Activated T-helper 1 cell treated with anti-CD3 and anti-CD28 coated beads, Interleukin-2, amount 50 U/mL, for 16 hours (primary cell): ENCODE data around the gene NOSIP.

Experiments
- DNase-seq, 2 donors: peaks; one replicate each; pipeline ENCODE4 v3.0.0-alpha.2; 2020; ENCODE audit warnings: low read depth in 1 of 2, low spot score in 1 of 2

NOSIP gene

DNA sequence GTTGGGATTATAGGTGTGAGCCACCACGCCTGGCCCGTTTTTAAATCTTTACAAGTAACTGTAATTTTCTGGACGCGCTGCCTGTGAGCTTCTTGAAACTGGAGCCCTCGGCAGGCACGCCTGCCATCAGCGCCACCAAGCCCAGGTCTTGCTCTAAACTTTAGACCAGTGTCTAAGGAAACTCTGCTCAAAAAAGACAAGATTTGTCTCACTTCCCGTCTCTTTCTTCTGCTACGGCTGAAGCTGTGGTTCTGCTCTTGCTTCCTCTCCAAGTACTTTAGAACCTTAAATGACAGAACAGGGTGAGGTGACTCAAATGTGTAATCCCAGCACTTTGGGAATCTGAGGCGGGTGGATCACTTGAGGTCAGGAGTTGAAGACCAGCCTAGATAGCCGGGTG lies 27.6 kb downstream of the NOSIP start:
- DNase-seq = no peak

DNA sequence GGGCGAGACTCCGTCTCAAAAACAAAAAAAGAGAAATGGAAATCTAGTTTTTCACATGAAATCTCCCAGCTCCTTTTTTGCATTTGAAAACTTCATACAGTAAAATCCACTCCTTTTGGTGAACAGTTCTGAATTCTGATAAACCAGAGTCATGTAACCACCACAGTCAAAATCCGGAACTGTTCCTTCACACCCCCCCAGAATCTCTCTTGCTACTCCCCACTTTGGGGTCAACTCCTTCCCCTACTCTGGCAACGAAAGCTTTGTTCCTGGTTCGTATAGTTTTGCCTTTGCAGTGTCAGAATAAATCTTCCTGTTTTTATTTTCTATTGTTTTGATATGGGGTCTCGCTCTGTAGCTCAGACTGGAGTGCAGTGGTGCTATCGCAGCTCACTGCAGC lies 28.8 kb downstream of the NOSIP start:
- DNase-seq = no peak

DNA sequence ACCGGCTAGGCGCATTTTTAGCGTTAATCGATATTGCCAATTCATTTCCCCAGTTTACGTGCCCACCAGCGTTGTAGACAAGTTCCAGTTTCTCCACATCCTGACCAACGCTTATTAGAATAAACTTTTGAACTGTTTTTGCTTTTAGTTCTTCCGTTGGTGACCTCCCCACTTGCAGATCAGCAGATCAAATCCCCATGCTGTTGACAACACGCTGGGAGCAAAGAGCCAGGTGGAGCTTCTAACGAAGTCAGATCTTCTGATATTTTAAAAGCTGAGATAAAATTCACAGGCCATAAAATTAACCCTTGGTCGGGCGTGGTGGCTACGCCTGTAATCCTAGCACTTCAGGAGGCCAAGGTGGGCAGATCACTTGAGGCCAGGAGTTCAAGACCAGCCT lies 31.3 kb downstream of the NOSIP start:
- no peak for DNase-seq

DNA sequence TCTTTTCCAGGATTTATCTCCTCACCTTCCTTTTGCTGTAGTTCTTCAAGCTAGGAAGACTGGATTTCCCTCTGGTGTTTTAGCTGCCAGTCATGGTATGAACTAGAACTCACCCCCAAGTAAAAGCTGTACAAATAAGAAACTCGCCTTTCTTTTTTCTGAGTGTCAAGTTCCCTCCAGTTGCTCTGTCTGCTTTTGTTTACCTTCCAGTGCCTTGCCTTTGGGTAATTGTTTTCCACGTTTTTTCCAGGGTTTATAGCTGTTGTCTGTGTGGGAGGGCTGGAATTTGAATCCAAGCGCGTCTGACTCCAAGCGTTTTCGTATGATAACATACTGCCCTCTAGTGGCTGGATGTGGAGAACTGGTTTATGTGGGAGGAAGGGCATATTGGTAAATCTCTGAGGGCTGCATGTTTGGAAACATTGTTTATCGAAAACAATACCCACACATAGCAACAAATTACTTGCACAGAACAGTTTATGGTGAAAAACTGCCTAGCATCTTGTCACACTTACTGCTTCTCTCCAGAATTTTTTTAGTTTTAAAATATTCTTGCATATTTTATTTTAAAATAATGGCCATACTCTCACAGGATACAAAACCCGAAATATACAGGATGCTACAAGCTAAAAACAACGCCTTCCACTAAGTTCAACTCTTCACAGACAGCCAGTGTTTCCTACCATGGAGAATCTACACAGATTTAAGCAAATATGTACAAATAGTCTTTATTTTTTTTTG lies 33.4 kb downstream of the NOSIP start:
- DNase-seq = peak in 1 of 2 donors; percentile 40

DNA sequence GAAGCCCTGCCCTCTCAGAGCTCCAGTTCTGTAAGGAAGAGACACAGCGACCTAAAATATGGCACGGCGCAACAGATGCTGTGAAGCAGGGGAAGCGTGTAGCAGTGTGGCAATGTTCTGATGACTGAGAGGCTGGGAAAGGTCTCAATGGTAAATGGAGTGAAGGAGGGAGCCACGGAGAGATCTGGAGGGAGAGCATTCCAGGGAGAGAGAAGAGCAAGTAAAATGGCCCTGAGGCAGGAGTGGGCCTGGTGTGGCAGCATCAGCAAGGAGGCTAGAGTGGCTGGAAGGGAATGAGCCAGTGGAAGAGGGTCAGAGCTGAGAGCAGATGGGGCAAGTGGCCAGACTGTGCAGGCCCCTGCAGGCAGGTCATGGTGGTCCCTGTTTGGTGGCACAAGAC lies 36.2 kb downstream of the NOSIP start:
- no peak for DNase-seq

DNA sequence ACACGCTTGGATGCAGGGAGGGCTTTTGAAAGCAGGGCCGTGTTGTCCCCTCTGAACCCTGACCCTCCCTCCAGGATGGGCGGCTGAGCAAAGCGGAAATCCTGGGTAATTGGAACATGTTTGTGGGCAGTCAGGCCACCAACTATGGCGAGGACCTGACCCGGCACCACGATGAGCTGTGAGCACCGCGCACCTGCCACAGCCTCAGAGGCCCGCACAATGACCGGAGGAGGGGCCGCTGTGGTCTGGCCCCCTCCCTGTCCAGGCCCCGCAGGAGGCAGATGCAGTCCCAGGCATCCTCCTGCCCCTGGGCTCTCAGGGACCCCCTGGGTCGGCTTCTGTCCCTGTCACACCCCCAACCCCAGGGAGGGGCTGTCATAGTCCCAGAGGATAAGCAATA lies 37.3 kb downstream of the NOSIP start:
- no peak for DNase-seq

DNA sequence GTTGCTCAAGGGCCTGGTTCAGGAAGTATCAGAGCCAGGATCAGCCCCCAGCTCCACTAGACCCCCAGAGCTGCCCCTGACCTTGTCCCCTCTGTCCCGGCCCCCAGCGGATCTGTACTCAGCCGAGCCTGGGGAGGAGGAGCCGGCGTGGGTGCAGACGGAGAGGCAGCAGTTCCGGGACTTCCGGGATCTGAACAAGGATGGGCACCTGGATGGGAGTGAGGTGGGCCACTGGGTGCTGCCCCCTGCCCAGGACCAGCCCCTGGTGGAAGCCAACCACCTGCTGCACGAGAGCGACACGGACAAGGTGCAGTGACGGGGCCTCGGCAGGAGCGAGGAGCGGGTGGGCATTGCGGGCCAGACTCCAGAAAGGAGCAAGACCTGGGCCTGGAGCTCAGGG lies 37.9 kb downstream of the NOSIP start:
- DNase-seq = no peak

DNA sequence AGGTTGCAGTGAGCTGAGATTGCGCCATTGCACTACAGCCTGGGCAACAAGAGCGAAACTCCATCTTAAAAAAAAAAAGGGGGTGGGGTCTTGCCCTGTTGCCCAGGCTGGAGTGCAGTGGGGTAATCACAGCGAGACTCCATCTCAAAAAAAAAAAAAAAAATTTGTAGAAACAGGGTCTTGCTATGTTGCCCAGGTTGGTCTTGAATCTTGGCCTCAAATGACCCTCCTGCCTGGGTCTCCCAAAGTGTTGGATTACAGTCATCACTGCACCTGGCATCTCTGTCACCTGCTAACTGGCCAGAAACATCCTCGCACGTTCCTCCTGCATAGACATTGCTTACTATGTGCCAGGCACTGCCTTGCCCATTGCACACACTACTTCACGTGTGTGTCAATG lies 38.4 kb downstream of the NOSIP start:
- no peak for DNase-seq

DNA sequence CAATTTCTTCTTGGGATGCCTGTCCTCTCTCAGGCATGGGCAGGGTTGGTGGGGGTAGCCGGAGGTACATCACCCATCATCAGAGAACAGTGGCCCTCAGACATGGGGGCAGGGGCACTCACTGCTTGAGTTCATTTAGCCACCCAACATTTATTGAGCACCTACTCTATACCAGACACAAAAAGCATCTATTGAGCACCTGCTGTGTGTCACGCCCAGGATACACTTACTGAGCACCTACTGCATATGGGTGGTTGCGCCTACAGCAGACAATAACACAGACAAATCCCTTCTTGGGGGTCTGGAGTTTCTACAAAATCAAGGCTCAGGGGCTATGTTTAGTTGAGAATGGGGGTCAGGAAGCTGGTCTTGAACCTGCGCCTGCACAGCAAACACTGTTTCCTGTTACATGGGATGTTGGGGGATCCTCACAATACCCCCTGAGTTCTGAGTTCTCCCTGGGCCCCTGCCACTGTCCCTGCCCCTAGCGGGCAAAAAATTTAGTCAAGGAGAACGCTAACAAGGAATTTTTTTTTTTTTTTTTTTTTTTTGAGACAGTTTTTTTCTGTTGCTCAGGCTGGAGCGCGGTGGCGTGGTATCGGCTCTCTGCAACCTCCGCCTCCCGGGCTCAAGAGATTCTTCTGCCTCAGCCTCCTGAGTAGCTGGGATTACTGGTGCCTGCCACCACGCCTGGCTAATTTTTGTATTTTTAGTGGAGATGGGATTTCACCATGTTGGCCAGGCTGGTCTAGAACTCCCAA lies 41.0 kb downstream of the NOSIP start:
- no peak for DNase-seq

DNA sequence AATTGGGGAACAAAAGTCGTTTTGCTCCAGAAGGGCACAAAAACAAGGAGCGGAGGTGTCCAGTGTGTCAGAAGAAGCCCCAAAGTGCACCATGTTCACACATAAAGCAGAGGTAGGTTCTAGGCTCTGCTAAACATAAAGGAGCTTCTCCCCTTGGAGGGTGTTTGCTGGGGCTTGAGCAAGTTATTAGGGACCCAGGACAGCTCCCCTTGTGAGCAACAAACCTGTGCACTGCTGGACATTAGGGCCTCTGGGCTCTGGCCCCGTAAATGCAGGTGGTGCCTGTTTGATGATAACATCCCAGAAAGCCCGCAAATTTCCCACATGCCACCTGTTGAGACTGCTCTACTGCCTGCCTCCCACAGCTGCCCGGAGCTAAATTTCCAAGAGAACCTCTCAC lies 41.7 kb downstream of the NOSIP start:
- no peak for DNase-seq

DNA sequence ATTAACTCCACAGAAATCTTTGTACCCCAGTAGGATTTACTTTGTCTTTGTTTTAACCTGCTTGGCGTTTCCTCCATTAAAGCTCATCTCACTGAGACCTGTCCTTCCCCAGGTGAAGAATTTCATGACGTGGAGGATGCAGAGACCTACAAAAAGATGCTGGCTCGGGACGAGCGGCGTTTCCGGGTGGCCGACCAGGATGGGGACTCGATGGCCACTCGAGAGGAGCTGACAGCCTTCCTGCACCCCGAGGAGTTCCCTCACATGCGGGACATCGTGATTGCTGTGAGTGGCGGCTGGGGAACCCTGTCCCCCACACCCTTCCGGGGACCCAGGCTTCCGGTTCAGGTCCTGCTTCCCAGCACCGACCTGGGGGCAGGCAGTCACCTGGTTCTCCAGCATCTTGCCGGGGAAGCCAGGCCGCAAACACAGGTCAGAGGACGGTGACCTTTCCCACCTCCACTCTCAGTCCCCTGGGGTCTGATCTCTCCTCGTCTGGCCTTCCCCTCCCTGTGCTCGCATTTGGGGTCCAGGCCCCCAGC lies 43.4 kb downstream of the NOSIP start:
- DNase-seq = no peak

DNA sequence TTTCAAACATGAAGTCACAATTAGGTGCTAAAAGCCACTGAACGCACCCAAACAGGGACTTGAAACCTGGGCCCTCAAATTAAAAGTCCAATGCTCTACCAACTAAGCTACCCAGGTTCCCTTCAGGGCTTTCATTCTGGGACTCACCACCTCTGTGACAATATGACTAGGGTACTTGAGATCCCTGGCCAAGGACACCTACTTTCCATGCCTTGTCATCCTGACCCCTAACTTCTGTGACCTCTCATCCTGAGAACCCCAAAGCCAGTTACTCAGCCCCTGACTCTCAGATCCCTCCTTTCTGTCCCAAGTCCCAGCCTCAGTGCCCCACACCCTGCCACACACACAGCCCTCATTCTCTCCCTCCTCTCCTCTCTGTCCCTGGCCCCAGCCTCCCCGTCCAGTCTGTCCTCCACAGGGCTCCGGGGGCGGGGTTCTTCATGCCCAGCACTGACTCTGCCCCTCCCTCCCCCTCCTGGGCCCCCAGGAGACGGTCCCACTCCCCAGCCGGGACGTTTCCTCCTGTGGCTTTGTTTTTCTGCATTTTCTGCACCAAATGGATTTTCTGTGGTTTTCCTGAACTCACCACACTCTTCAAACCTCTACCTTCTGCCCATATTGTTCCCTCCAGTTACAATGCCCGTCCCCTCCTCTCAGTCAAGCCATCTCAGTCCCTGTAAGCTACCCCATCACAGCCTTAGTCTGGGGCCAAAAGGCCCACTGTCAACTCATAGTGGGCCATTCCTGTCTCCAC lies 45.5 kb downstream of the NOSIP start:
- no peak for DNase-seq

DNA sequence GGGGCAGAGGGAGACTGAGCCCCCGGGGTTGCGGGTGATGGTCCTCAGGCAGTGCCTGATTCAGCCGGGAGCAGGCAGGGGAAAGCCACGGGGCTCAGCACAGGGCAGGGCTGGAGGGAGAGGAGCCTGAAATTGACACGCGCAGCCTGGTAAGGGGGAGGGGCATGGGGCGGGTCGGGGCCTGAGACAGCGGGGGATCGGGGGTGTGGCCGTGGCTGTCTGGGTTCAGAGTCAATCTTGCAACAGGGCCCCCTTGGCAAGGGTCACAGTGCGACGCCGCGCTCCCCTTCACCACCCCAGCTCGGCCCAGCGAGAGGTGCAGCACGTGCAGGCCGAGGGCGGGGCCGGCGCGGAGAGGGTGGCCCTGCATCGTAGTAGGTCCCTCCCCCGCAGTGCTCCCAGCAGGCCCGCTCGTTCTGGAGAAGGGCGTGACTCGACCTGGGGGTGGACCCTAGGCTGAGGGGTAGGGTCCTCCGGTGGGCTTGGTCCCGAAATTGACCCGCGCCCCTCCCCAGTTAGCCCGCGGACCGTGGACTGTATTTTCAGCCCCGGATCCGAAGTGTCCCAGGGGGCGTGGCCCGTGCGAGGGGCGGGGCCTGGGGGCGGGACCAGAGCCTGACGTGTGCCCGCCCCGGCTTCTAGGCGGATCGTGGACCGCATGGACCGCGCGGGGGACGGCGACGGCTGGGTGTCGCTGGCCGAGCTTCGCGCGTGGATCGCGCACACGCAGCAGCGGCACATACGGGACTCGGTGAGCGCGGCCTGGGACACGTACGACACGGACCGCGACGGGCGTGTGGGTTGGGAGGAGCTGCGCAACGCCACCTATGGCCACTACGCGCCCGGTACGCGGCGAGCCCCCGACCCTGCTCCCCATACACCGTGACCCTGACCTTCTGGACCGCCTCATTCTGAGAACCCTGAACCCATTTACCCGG lies 46.5 kb downstream of the NOSIP start:
- peak; percentile 65 to 73 for DNase-seq

DNA sequence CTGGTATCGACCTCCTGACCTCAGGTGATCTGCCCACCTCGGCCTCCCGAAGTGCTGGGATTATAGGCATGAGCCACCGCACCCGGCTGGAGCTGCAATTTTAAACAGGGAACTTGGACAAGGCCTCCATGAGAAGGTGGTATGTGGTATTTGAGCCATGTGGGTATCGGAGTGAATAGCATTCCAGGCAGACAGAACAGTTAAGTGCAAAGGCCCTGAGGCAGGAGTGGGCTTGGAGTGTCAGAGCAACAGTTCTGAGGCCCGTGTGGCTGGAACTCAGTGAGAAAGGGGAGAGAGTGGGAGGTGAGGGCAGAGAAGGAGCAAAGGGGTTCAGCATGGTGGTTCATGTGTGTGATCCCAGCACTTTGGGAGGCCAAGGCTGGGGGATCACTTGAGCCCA lies 49.6 kb downstream of the NOSIP start:
- no peak for DNase-seq

DNA sequence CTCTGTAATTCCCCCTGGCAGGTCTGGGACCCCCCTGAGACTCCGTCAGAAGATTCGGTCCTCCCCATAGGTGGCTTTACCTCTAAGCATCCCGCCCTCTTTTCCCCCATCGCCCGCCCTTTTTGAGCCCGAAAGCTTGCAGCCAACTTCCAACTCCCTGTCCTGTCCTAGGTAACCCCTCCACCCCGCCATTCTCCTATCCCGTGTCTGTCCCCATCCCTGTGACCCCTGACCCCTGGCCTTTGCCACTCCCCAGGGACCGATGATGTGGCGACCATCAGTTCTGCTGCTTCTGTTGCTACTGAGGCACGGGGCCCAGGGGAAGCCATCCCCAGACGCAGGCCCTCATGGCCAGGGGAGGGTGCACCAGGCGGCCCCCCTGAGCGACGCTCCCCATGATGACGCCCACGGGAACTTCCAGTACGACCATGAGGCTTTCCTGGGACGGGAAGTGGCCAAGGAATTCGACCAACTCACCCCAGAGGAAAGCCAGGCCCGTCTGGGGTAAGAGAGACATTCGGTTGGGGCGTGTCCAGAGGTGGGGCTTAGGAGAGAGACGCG lies 52.1 kb downstream of the NOSIP start:
- DNase-seq = no peak

DNA sequence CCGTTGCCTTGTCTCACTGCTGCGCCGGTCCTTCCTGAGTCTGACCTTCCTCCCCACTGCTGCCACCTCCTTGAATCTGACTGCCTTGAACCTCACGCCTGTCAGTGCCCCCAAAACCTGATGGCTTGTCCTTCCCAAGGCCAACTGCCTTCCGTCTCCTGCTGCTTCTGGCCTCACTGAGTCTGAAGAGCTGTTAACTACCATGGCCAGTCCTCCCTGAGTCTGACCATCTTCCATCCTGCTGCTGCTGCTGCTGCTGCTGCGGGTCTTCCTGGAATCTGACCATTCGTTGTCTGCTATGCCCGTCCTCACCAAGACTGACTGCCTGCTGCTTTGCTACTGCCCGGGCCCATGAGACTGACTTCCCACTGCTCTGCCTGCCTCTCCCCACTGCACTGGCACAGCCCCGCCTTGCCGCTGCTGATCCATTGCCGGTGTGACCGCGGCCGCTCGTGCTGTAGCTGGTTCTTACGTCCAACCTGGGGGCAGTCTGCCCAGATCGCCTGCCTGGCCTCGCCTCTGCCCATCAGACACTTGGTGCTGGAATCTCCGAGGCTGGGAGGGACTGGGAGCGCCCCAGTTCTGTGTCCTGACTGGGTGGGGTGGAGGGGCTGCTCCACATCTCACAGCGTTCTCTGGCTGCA lies 55.4 kb downstream of the NOSIP start:
- no peak for DNase-seq

DNA sequence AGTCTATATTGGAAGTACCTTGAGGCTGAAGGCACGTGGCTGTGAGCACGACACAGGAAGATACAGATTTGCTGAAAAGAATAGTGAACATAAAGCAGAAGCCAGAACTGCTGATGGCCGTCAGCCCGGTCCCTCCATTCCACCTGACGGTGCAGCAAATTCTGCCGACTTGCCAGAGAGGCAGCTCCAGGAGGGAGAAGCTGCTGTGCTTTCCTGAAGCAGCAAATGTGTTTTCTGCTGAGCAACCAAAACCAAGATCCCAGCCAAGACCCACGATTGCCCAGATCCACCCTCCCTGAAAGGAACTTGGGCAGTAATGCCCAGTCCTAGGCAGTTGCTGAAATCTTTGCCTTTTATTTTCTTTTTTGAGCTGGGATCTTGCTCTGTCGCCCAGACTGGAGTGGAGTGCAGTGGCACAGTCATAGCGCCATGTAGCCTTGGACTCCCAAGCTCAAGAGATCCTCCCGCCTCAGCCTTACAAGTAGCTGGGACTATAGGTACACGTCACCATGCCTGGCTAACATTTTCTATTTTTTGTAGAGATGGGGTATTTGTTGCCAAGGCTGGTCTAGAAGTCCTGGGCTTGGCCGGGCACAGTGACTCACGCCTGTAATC lies 59.5 kb downstream of the NOSIP start:
- no peak for DNase-seq

DNA sequence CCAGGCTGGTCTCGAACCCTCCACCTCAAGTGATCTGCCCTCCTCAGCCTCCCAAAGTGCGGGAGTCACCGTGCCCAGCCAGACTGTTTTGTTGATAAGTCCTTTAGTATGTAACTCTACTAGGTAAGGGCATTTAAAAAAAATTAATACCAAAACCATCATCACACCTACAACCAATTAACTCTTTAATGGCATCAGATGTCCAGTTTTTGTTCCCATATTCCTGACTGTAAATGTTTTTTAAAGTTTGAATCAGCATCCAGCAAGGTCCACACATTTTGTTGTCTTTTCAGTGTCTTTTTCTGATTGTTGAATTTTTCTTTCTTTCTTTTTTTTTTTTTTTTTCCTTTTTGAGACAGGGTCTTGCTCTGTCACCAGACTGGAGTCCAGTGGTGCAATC lies 62.3 kb downstream of the NOSIP start:
- no peak for DNase-seq

DNA sequence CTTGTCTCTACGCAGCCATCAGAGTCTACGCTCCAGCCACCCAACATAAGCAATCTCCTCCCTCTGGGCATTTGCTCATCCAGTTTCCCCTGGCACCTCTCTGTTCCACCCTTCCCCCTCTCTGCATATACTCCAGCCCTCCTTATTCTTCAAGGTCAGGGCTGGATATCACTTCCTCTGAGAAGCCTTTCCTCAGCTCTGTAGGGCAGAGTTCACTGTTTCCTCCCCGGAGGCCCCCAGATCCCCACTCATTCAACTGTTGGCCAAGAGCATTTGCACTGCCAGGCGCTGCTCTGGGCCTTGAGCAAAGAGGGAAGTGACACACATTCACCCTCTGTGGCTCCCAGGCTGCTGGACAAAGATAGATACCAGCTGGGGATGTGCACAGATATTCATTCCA lies 64.6 kb downstream of the NOSIP start:
- DNase-seq = no peak

DNA sequence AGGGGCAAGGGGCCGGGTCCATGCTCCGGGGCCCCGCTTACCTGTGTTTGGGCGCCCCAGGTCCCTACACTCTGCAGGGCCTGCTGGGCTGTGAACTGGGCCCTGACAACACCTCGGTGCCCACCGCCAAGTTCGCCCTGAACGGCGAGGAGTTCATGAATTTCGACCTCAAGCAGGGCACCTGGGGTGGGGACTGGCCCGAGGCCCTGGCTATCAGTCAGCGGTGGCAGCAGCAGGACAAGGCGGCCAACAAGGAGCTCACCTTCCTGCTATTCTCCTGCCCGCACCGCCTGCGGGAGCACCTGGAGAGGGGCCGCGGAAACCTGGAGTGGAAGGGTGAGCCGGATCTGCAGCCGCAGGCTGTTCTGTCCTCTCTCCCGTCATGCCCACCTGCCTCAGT lies 66.2 kb downstream of the NOSIP start:
- no peak for DNase-seq
